Fibroblast of lung (primary cell): ENCODE data around the gene CEP131. TPM values are rescaled to one million over a fixed set of nuclear protein-coding genes. Genes with fewer than 3 reads are reported as not detected.

Experiments used
- DNase-seq, 2 donors: peaks; one replicate each; pipeline versions ENCODE4 v3.0.0 to v3.0.0-alpha.2; 2010; ENCODE audit warnings: low read depth in 2 of 2
- H2AFZ ChIP-seq: 2 replicates; pipeline ENCODE4 v1.5.1; 2012; ENCODE audit warnings: low read length, control low read depth, inconsistent platforms
- H3K27ac ChIP-seq: 2 replicates; pipeline ENCODE4 v1.5.1; 2011; ENCODE audit warnings: low read length, control low read depth; ENCODE audit not compliant: insufficient read depth
- H3K27me3 ChIP-seq: 2 replicates; pipeline ENCODE4 v1.5.1; 2011; ENCODE audit warnings: mild to moderate bottlenecking, low read length; ENCODE audit not compliant: control insufficient read depth, insufficient read depth
- H3K36me3 ChIP-seq: 2 replicates; pipeline ENCODE4 v1.5.1; 2011; ENCODE audit warnings: low read length; ENCODE audit not compliant: control insufficient read depth, insufficient read depth
- H3K4me1 ChIP-seq: 2 replicates; pipeline ENCODE4 v1.5.1; 2011; ENCODE audit warnings: low read length; ENCODE audit not compliant: control insufficient read depth, insufficient read depth; ENCODE audit errors: extremely low read depth
- H3K4me2 ChIP-seq: 2 replicates; pipeline ENCODE4 v1.5.1; 2011; ENCODE audit warnings: low read length, control low read depth; ENCODE audit not compliant: insufficient read depth; ENCODE audit errors: extremely low read depth
- H3K4me3 ChIP-seq, 4 experiments: fragments of 200-600 bp in 1 of 4; sonication (generic) in 1 of 4; replicated peaks in 1 of 4; 2 replicates each; pipeline ENCODE4 v1.5.1; 2011 to 2016; ENCODE audit warnings: low read length in 4 of 4, low read depth in 3 of 4, mild to moderate bottlenecking in 3 of 4, control low read depth in 2 of 4, inconsistent platforms in 1 of 4, mixed read lengths in 1 of 4; ENCODE audit not compliant: insufficient read depth in 1 of 4; ENCODE audit errors: control extremely low read depth in 1 of 4
- H3K79me2 ChIP-seq: 2 replicates; pipeline ENCODE4 v1.5.1; 2012; ENCODE audit warnings: mild to moderate bottlenecking, low read length, inconsistent platforms; ENCODE audit not compliant: control insufficient read depth, insufficient read depth
- H3K9ac ChIP-seq: 2 replicates; pipeline ENCODE4 v1.5.1; 2011; ENCODE audit warnings: mild to moderate bottlenecking, low read length, control low read depth; ENCODE audit not compliant: insufficient read depth
- H3K9me3 ChIP-seq: 2 replicates; pipeline ENCODE4 v1.5.1; 2012; ENCODE audit warnings: low read depth, low read length; ENCODE audit not compliant: control insufficient read depth, insufficient read depth
- H4K20me1 ChIP-seq: 2 replicates; pipeline ENCODE4 v1.5.1; 2011; ENCODE audit warnings: low read length; ENCODE audit not compliant: control insufficient read depth, insufficient read depth; ENCODE audit errors: extremely low read depth
- EZH2 ChIP-seq: IDR thresholded peaks from 2 replicates; pipeline ENCODE4 v1.5.1; 2012; ENCODE audit warnings: low read length, control low read depth, mild to moderate bottlenecking; ENCODE audit errors: missing control alignments
- polyA plus RNA-seq, 2 donors: library from polyadenylated mRNA; depleted of rRNA in 1 of 2; stranded (reverse) in 1 of 2; unstranded in 1 of 2; fragments of >200 nt; gene quantifications; 2 replicates each; pipeline ENCODE4 v1.2.1, GENCODE V29; 2011 to 2012; ENCODE audit warnings: missing spikeins in 1 of 2
- total RNA-seq: library from RNA; depleted of rRNA; stranded (reverse); fragments of >200 nt; gene quantifications from 2 replicates; pipeline ENCODE4 v1.2.1, GENCODE V29; 2014
- TF ChIP-seq, protein P1 (sequence below), 2 donors: IDR thresholded peaks in 1 of 2; conservative IDR thresholded peaks in 1 of 2; 1 replicate in 1 of 2; 2 replicates in 1 of 2; pipeline ENCODE4 v1.5.1; 2011 to 2012; ENCODE audit warnings: low read length in 2 of 2, control low read depth in 1 of 2, inconsistent platforms in 1 of 2, low read depth in 1 of 2, mild to moderate bottlenecking in 1 of 2

The CEP131 gene
- total and polyA plus RNA-seq, 2 donors (not counting 1 experiment from before 2014, with no cell fraction given) = 2.0 to 7.4 TPM

DNA sequence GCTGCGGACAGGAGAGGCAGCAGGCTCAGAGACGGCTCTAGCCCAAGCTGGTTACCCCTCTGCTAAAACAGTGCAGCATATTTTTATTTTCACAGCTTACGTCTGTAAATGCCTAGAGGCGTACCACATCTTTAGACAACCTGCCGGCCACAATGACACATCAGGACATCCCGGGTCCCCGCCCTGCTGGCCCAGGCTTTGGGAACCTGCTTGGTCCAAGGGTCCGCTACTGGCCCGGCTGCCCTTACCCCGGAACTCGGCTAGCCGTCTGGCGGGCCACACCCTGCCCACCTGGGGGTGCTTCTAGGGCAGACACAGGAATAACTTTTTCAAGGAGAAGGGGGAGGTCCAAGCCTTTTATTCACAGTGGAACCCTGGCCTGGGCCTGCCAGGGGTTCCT is 4.3 kb downstream of the CEP131 start:
- Histone ChIP-seq H3K9ac (no peak overlapping the region), H4K20me1 (no peaks in the 10 kb centered on the region), H3K4me2 (no peak overlapping the region), H3K36me3 (no peaks in the 10 kb centered on the region), H2AFZ (no peak overlapping the region), H3K4me3 (no peak overlapping the region), H3K27me3 (no peaks in the 10 kb centered on the region), H3K4me1 (peaks cover 4% of the 10 kb centered on the region), H3K9me3 (no peaks in the 10 kb centered on the region), H3K79me2 (no peaks in the 10 kb centered on the region), H3K27ac (no peak overlapping the region)
- DNase-seq = no peak
- TF ChIP-seq, protein P1, sequence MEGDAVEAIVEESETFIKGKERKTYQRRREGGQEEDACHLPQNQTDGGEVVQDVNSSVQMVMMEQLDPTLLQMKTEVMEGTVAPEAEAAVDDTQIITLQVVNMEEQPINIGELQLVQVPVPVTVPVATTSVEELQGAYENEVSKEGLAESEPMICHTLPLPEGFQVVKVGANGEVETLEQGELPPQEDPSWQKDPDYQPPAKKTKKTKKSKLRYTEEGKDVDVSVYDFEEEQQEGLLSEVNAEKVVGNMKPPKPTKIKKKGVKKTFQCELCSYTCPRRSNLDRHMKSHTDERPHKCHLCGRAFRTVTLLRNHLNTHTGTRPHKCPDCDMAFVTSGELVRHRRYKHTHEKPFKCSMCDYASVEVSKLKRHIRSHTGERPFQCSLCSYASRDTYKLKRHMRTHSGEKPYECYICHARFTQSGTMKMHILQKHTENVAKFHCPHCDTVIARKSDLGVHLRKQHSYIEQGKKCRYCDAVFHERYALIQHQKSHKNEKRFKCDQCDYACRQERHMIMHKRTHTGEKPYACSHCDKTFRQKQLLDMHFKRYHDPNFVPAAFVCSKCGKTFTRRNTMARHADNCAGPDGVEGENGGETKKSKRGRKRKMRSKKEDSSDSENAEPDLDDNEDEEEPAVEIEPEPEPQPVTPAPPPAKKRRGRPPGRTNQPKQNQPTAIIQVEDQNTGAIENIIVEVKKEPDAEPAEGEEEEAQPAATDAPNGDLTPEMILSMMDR (conservative IDR thresholded peaks at IDR 0.05 in 1 of 2, IDR thresholded peaks at IDR 0.05 in 1 of 2; ENCODE audit: low read depth in 1 of 2, low read length in 2 of 2) = no peak
- no peak for TF ChIP-seq EZH2

DNA sequence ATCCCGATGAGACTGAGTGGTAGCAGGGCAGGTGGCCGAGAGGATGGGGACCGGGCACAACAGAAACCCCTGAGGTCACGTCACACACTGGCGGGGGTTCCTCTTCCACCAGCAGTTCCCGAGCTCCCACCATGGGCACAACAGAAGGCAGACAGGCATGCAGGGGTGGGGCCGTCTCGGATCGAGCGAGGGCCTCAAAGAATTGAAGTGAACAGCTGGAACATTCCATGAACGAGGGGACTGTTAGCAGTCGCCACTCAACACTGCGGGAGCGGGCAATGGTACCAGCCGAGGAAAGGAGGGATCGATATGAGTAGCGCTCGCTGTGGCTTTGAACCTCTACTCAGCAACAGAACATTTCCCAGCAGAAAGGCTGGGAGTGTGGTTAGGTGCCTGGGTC is 5.3 kb downstream of the CEP131 start:
- Histone ChIP-seq H3K4me2 (no peak overlapping the region), H4K20me1 (no peaks in the 10 kb centered on the region), H3K4me1 (peaks cover 4% of the 10 kb centered on the region), H3K27me3 (no peaks in the 10 kb centered on the region), H2AFZ (no peak overlapping the region), H3K27ac (no peak overlapping the region), H3K79me2 (no peaks in the 10 kb centered on the region), H3K4me3 (no peak overlapping the region), H3K9me3 (no peaks in the 10 kb centered on the region), H3K36me3 (no peaks in the 10 kb centered on the region), H3K9ac (no peak overlapping the region)
- no peak for TF ChIP-seq EZH2
- TF ChIP-seq, protein P1 (conservative IDR thresholded peaks at IDR 0.05 in 1 of 2, IDR thresholded peaks at IDR 0.05 in 1 of 2; ENCODE audit: low read depth in 1 of 2, low read length in 2 of 2) = no peak
- DNase-seq = no peak

DNA sequence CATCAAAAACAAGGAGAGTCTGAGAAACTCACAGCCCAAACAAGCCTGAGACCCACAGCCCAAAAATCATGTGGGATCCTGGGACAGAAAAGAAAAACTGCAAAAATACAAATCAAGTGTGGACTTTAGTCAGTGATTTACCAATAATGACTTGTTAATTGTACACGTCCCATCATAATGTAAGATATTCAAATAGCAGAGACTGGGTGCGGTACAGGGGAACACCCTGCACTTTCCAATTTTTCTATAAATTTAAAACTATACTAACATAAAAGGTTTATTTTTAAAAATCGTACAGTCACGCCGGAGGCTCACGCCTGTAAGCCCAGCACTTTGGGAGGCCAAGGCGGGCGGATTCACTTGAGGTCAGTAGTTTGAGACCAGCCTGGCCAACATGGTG is 8.8 kb downstream of the CEP131 start:
- TF ChIP-seq, protein P1 (conservative IDR thresholded peaks at IDR 0.05 in 1 of 2, IDR thresholded peaks at IDR 0.05 in 1 of 2; ENCODE audit: low read depth in 1 of 2, low read length in 2 of 2) = no peak
- TF ChIP-seq EZH2 = no peak
- H3K27ac ChIP-seq = no peak overlapping the region
- H3K79me2 ChIP-seq = no peaks in the 10 kb centered on the region
- no peak overlapping the region for H3K9ac ChIP-seq
- H3K36me3 ChIP-seq = no peaks in the 10 kb centered on the region
- H4K20me1 ChIP-seq = no peaks in the 10 kb centered on the region
- no peaks in the 10 kb centered on the region for H3K4me1 ChIP-seq
- DNase-seq = no peak
- no peaks in the 10 kb centered on the region for H3K27me3 ChIP-seq
- H3K4me2 ChIP-seq = no peak overlapping the region
- H3K9me3 ChIP-seq = no peaks in the 10 kb centered on the region
- no peak overlapping the region for H2AFZ ChIP-seq
- no peak overlapping the region for H3K4me3 ChIP-seq
